ENCODE measurements around the gene SNX8.

The SNX8 gene

DNA sequence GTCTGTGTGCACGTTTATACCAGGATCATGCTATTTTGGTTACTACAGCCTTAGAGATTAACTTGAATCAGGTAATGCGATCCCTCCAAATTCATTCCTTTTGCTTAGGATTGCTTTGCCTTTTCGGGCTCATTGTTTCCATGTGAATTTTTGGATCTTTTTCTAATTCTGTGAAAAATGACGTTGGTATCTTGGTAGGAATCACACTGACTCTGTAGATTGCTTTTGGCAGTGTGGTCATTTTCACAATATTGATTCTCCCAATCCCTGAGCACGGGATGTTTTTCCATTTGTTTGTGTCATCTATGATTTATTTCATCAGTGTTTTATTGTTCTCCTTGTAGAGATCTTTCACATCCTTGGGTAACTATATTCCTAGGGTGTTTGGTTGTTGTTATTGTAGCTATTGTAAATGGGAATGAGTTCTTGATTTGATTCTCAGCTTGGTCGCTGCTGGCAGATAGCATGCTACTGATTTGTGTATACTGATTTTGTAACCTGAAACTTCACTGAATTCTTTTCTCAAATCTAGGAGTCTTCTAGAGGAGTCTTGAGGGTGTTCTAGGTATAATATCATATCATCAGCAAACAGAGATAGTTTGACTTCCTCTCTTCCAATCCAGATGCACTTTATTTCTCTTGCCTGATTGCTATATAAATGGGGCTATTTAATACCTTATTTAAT, 18.2 kb downstream of the SNX8 start:
- H3K4me3 ChIP-seq, result no peak overlapping the region
- H3K36me3 ChIP-seq (replicated peaks), result no peaks in the 10 kb centered on the region
- H3K4me1 ChIP-seq, result peaks cover 13% of the 10 kb centered on the region
- no peaks in the 10 kb centered on the region for H3K27me3 ChIP-seq (ENCODE audit: low read depth)
- no peak for DNase-seq (ENCODE audit: low spot score in 2 of 2)
- no peaks in the 10 kb centered on the region for H3K9me3 ChIP-seq
- in situ Hi-C loops (cut with MboI; ENCODE audit: low sequenced_read_pairs), result no loop called here

DNA sequence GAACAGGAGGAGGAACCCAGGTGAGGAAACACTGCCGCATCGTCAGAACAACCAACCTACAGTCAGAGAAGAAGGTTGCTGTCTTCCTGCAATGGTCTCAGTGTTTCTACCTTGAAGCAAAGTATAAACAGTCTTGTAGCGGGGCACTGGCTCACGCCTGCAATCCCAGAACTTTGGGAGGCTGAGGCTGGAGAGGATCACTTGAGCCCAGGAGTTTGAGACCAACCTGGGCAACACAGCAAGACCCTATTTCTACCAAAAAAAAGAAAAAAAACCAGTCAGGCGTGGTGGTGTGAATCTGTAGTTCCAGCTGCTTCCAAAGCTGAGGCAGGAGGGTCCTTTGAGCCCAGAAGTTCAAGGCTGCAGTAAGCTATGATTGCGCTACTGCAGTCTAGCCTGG, 23.4 kb downstream of the SNX8 start:
- DNase-seq (ENCODE audit: low spot score in 2 of 2), result no peak
- Histone ChIP-seq H3K36me3 (replicated peaks) (no peaks in the 10 kb centered on the region), H3K9me3 (no peaks in the 10 kb centered on the region), H3K4me3 (no peak overlapping the region), H3K4me1 (peaks cover 1% of the 10 kb centered on the region; the same call in 1 of the 2 replicates), H3K27me3 (ENCODE audit: low read depth) (no peaks in the 10 kb centered on the region)
- in situ Hi-C loops (cut with MboI; ENCODE audit: low sequenced_read_pairs), result no loop called here

DNA sequence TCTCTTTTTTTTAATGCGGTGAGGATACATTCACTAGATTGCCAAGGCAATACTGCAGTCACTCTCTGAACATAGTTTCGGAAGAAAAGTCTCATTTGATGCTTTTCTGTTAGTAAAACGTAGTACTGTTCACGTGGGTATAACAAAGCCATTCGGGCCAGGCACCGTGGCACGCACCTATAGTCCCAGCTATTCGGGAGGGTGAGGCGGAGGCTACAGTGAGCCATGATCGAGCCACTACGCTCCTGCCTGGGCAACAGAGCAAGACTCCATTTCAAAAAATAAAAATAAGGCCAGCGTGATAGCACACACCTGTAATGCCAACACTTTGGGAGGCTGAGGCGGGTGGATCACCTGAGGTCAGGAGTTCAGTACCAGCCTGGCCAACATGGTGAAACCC, 24.6 kb downstream of the SNX8 start:
- H3K27me3 ChIP-seq (ENCODE audit: low read depth), result no peaks in the 10 kb centered on the region
- H3K4me3 ChIP-seq, result no peak overlapping the region
- H3K9me3 ChIP-seq, result no peaks in the 10 kb centered on the region
- H3K36me3 ChIP-seq (replicated peaks), result no peaks in the 10 kb centered on the region
- DNase-seq (ENCODE audit: low spot score in 2 of 2), result no peak
- no peaks in the 10 kb centered on the region for H3K4me1 ChIP-seq
- in situ Hi-C loops (cut with MboI; ENCODE audit: low sequenced_read_pairs), result no loop called here

DNA sequence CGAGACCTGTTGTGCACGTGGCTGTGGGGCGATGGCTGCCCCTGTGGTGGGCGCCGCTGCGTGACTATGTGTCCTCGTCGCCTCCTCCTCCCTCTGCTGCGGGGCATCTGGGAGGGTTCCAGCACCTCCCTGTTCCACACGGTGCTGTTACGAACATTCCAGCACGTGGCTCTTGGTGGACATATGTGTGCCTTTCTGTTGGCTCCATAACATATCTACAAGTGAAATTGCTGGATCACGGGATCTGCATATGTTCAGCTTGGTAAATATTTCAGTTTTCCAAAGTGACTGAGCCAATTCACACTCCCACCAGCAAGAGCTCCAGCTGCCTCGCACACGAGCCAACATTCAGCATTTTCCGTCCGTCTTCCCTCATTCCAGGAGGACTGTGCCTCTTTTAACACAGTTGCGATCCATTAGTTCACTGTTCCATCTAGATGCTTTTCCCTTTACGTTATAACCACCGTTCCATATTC, 25.1 kb downstream of the SNX8 start:
- in situ Hi-C loops (cut with MboI; ENCODE audit: low sequenced_read_pairs), result no loop called here

DNA sequence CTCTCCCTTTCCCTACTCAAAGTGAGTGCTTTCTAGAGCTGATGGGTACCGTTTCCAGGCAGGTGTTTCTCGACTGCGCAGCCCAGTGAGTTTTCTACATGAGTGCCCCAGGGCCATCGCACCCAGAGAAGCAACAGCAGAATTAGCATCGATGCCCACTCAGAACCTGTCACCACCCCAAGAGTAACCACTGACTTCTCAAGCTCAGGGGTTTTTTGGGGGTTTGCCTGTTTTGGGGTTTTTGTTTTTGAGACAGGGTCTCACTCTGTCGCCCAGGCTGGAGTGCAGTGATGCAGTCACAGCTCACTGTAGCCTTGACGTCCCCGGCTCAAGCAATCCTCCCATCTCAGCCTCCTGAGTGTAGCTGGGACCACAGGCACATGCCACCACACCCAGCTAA, 25.7 kb downstream of the SNX8 start:
- H3K4me3 ChIP-seq, result no peak overlapping the region
- H3K27me3 ChIP-seq (ENCODE audit: low read depth), result no peaks in the 10 kb centered on the region
- in situ Hi-C loops (cut with MboI; ENCODE audit: low sequenced_read_pairs), result no loop called here
- no peaks in the 10 kb centered on the region for H3K36me3 ChIP-seq (replicated peaks)
- H3K4me1 ChIP-seq, result no peaks in the 10 kb centered on the region
- no peaks in the 10 kb centered on the region for H3K9me3 ChIP-seq
- no peak for DNase-seq (ENCODE audit: low spot score in 2 of 2)

More for the DNA sequence above, 25.1 kb downstream of the SNX8 start:
- no peaks in the 10 kb centered on the region for H3K36me3 ChIP-seq (replicated peaks)
- H3K27me3 ChIP-seq (ENCODE audit: low read depth), result no peaks in the 10 kb centered on the region
- H3K4me1 ChIP-seq, result no peaks in the 10 kb centered on the region
- H3K4me3 ChIP-seq, result no peak overlapping the region
- DNase-seq (ENCODE audit: low spot score in 2 of 2), result no peak
- H3K9me3 ChIP-seq, result no peaks in the 10 kb centered on the region

DNA sequence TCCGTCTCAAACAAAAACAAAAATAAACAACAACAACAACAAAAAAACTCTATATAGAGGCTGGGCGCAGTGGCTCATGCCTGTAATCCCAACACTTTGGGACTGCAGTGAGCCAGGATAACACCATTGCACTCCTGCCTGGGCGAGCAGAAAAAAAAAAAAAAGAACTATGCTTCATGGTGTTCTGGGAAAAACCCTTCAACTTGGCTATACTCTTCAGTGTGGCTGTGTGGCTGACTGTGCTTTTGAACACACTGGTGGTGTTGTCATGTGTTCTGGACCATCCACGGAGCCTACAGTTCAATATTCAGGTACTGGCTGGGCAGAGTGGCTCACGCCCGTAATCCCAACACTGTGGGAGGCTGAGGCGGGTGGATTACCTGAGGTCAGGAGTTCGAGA, 26.5 kb downstream of the SNX8 start:
- no peaks in the 10 kb centered on the region for H3K27me3 ChIP-seq (ENCODE audit: low read depth)
- no peaks in the 10 kb centered on the region for H3K4me1 ChIP-seq
- in situ Hi-C loops (cut with MboI; ENCODE audit: low sequenced_read_pairs), result no loop called here
- no peaks in the 10 kb centered on the region for H3K9me3 ChIP-seq
- no peaks in the 10 kb centered on the region for H3K36me3 ChIP-seq (replicated peaks)
- no peak overlapping the region for H3K4me3 ChIP-seq
- no peak for DNase-seq (ENCODE audit: low spot score in 2 of 2)

DNA sequence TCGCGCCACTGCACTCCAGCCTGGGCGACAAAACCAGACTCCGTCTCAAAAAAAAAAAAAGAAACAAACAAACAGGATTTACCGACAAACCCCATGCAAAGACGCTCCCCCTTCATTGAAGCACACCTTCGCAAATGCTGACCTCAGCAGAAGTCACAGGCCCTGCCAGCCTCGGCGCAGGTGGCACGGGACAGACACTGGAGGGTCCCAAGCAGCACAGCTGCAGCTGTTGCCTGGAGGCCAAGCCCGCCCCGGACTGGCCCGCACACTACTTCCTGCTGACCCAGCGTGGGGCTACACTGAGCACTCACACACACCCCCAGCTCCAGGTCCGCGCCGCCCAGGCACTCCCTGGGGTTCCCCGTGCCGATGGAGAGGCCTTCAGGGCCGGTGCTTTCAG, 31.2 kb downstream of the SNX8 start:
- Histone ChIP-seq H3K36me3 (replicated peaks) (no peaks in the 10 kb centered on the region), H3K4me1 (no peaks in the 10 kb centered on the region), H3K9me3 (no peaks in the 10 kb centered on the region), H3K4me3 (no peak overlapping the region), H3K27me3 (ENCODE audit: low read depth) (no peaks in the 10 kb centered on the region)
- DNase-seq (ENCODE audit: low spot score in 2 of 2), result no peak
- in situ Hi-C loops (cut with MboI; ENCODE audit: low sequenced_read_pairs), result no loop called here

DNA sequence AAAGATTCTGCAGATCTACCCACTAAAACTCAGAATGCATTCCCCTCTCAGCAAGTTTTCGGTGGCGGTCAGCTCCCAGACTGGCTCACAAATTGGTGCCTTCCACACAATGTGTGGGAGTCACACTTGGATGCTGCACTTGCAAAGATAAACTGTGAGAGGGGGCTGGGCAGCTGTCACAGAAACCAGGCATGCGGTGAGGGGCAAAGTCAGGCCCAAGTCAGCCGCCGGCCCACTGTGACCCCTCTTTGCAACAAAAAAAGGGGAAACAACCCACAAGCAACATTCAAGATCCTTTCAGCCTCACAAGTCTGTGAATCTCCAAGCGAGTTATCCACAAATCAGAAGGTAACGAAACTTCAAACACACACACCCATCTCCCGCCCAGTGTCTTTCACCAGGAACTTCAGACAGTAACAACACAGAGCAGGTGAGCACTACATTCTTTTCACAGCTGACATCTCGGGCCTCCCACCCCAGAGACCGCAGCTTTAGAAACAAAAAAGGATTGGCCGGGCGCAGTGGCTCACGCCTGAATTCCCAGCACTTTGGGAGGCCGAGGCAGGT, 32.0 kb downstream of the SNX8 start:
- Histone ChIP-seq H3K4me3 (no peak overlapping the region), H3K36me3 (replicated peaks) (no peaks in the 10 kb centered on the region), H3K4me1 (no peaks in the 10 kb centered on the region), H3K27me3 (ENCODE audit: low read depth) (no peaks in the 10 kb centered on the region), H3K9me3 (no peaks in the 10 kb centered on the region)
- no peak for DNase-seq (ENCODE audit: low spot score in 2 of 2)
- in situ Hi-C loops (cut with MboI; ENCODE audit: low sequenced_read_pairs), result no loop called here

DNA sequence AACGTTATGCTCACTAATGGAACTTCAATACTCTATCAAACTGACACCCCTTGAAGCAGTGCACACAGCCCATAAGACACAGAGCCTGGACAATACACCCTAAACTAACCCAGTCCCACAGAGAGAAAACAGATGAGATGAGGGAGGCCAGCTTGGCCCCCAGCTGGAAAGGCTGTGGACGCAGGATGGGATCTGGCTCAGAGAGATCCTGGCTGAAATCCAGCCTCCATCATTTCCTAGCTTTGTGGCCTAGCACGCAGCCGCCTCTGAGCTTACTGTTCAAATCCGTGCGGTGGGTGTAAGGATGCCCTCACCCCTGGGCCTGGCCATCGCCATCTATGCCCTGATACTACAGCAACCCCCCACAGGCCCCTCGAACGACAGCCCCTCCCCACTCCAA, 32.7 kb downstream of the SNX8 start:
- DNase-seq (ENCODE audit: low spot score in 2 of 2), result no peak
- Histone ChIP-seq H3K36me3 (replicated peaks) (no peaks in the 10 kb centered on the region), H3K4me1 (no peaks in the 10 kb centered on the region), H3K9me3 (no peaks in the 10 kb centered on the region), H3K27me3 (ENCODE audit: low read depth) (no peaks in the 10 kb centered on the region), H3K4me3 (no peak overlapping the region)
- in situ Hi-C loops (cut with MboI; ENCODE audit: low sequenced_read_pairs), result no loop called here

DNA sequence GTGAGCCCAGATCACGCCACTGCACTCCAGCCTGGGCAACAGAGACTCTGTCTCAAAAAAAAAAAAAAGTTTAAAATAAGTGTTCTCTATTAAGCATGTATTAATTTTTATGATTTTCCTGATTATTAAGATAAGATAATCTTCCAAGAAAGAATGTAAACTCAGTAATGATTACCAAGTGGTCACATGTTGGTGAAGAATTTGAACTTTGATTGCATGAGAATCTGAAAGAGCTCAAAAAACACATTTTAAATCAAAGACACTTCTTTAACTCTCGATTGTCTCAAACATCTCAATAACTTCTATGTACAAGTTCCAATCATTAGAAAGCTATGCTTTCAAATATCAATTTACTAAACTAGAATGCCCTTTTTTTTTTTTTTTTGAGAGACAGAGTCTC, 33.8 kb downstream of the SNX8 start:
- Histone ChIP-seq H3K27me3 (ENCODE audit: low read depth) (no peaks in the 10 kb centered on the region), H3K36me3 (replicated peaks) (no peaks in the 10 kb centered on the region)

DNA sequence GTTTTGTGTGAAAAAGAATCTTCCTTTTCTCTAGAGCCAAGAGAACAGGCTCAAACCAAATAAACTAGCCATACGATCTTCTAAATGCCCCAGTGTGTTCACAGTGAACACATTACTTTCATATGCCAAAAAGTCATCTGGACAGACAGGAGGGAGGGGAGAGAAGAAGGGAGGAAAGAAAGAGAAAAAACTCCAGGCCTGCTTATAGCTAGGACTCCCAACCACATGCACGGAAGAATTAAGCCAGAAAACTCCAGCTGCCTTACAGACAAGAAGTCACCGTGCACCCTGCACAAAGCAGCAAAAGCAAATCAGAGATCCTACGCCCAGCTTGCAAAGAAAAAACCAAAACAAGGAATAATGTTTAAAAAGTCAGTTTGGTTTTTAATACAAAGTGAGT, 34.3 kb downstream of the SNX8 start:
- in situ Hi-C loops (cut with MboI; ENCODE audit: low sequenced_read_pairs), result no loop called here
- no peaks in the 10 kb centered on the region for H3K9me3 ChIP-seq
- H3K4me3 ChIP-seq, result no peak overlapping the region
- no peak for DNase-seq (ENCODE audit: low spot score in 2 of 2)
- no peaks in the 10 kb centered on the region for H3K27me3 ChIP-seq (ENCODE audit: low read depth)
- no peaks in the 10 kb centered on the region for H3K36me3 ChIP-seq (replicated peaks)
- no peaks in the 10 kb centered on the region for H3K4me1 ChIP-seq

More for the DNA sequence above, 33.8 kb downstream of the SNX8 start:
- no peak for DNase-seq (ENCODE audit: low spot score in 2 of 2)
- Histone ChIP-seq H3K9me3 (no peaks in the 10 kb centered on the region), H3K4me3 (no peak overlapping the region), H3K4me1 (no peaks in the 10 kb centered on the region)
- in situ Hi-C loops (cut with MboI; ENCODE audit: low sequenced_read_pairs), result no loop called here

DNA sequence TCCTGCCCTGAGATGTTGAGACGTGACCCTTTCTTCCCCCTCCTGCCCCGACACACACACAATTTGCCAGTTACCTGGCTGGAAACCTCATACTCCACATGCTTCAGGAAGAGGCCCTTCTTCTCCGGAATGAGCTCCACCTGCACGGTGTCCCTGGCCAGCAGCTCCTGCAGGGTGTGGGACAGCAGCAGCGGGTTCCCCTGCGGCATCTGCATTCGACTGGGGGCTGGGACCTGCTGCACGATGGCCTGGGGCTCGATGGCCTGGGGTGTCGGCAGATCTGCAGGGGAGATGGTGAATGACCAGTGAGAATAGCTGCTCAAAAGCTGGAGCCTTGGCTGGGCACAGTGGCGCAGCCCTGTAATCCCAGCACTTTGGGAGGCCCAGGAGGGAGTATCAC, 36.2 kb downstream of the SNX8 start:
- Histone ChIP-seq H3K4me3 (no peak overlapping the region), H3K27me3 (ENCODE audit: low read depth) (no peaks in the 10 kb centered on the region), H3K4me1 (no peaks in the 10 kb centered on the region), H3K9me3 (no peaks in the 10 kb centered on the region), H3K36me3 (replicated peaks) (no peaks in the 10 kb centered on the region)
- in situ Hi-C loops (cut with MboI; ENCODE audit: low sequenced_read_pairs), result no loop called here
- DNase-seq (ENCODE audit: low spot score in 2 of 2), result no peak

DNA sequence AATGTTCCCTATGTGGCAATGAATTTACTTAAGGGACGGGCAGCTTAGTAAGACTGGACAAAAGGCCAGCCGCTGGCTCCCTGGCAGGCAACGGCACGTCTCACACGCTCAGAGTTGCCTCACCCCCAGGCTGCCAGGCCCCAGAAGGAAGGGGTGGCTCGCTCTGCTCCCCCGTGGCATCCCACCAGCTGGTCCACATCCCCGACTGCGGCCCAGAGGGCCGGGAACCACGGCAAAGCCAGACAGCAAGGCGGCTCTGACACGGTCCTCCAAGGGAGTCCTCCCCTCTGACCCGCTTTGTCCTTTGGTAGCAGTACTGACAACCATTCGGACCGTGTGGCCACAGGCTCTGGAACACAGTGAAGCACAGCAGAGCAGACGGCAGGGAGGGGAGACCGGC, 38.1 kb downstream of the SNX8 start:
- H3K9me3 ChIP-seq, result no peaks in the 10 kb centered on the region
- no peaks in the 10 kb centered on the region for H3K27me3 ChIP-seq (ENCODE audit: low read depth)
- no peaks in the 10 kb centered on the region; the same call in 1 of the 2 replicates for H3K36me3 ChIP-seq (replicated peaks)
- in situ Hi-C loops (cut with MboI; ENCODE audit: low sequenced_read_pairs), result no loop called here
- no peaks in the 10 kb centered on the region for H3K4me1 ChIP-seq
- no peak overlapping the region for H3K4me3 ChIP-seq
- no peak for DNase-seq (ENCODE audit: low spot score in 2 of 2)

DNA sequence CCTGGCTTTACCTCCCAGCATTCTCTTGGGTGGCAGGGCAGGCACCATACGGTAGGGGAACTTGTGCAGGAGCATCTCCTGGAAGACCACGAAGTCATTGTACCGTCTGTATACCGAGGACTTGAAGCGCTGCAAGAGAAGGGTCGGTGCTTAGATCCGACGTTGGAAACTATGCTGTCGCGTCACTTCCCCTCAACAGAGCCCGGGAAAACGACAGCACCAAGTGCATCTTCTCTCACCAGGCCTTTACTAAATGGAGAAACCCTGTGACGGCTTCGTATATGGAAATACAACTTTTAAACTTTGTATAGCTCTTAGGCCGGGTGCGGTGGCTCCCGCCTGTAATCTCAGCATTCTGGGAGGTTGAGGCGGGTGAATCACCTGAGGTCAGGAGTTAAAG, 39.1 kb downstream of the SNX8 start:
- H3K27me3 ChIP-seq (ENCODE audit: low read depth), result no peaks in the 10 kb centered on the region
- no peak overlapping the region for H3K4me3 ChIP-seq
- H3K9me3 ChIP-seq, result no peaks in the 10 kb centered on the region
- H3K36me3 ChIP-seq (replicated peaks), result no peaks in the 10 kb centered on the region; the same call in 1 of the 2 replicates
- in situ Hi-C loops (cut with MboI; ENCODE audit: low sequenced_read_pairs), result no loop called here
- no peaks in the 10 kb centered on the region for H3K4me1 ChIP-seq
- no peak for DNase-seq (ENCODE audit: low spot score in 2 of 2)

DNA sequence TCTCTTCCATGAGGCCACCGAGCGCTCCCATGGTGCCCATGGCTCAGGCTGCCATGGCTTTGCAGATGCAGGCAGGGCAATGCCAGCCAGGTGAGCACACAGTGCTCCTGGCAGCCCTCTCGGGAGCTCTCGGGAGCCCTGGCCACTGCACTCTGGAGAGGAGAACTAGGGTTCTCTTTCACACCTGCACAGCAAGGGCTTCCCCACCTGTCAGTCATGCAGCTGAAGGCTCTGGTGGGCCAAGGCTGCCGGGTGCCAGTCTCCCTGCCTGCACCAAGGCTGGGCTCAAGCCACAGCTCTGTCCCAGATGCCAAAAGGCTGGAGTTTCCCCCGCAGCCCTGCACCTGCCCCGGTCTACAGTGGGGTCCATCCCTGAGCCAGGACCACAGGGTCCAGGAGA, 39.6 kb downstream of the SNX8 start:
- H3K27me3 ChIP-seq (ENCODE audit: low read depth), result no peaks in the 10 kb centered on the region
- H3K9me3 ChIP-seq, result no peaks in the 10 kb centered on the region
- no peak for DNase-seq (ENCODE audit: low spot score in 2 of 2)
- H3K4me1 ChIP-seq, result no peaks in the 10 kb centered on the region
- H3K36me3 ChIP-seq (replicated peaks), result no peaks in the 10 kb centered on the region; the same call in 1 of the 2 replicates
- no peak overlapping the region for H3K4me3 ChIP-seq
- in situ Hi-C loops (cut with MboI; ENCODE audit: low sequenced_read_pairs), result no loop called here
